Brain pericyte (primary cell): ENCODE data around the gene LAMA3.

Experiments
- DNase-seq: peaks from one replicate; pipeline ENCODE4 v3.0.0-alpha.2; 2012; ENCODE audit warnings: low read depth, low spot score

The LAMA3 gene

DNA sequence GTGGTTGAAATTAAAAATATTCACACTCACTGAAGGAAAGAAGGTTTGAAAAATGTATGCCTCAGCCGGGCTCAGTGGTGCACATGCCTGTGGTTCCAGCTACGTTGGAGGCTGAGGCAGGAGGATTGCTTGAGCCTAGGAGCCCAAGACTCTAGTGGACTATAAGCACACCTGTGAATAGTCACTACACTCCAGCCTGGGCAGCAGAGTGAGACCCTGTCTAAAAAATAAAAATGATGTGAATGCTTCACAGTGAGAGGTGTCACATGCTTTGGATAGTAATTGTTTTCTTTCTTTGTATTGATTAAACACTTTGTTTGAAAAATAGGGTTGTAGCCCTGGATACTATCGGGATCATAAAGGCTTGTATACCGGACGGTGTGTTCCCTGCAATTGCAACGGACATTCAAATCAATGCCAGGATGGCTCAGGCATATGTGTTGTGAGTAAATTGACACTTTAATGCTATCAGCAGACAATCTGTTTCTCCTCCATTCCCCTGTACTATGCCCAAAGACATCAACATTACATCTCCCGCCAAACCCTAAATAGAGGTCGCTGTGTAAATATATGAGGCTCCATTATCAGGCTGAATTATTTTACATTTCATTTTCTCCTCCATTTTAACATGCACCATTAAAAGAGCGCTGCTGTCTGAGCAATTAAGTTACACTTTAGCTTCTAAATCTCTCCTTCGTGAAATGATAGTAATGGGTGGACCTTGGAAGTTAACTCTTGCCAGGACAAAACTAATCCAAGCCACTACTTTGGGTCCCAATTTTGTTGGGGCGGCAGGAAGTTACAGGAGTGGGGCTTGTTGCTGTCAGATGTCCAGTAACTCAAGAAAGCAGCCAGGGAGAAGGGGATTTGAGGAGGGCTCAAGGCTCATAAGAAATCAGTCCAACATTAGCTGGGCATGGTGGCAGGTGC is 187.0 kb downstream of the LAMA3 start:
- DNase-seq, result no peak

DNA sequence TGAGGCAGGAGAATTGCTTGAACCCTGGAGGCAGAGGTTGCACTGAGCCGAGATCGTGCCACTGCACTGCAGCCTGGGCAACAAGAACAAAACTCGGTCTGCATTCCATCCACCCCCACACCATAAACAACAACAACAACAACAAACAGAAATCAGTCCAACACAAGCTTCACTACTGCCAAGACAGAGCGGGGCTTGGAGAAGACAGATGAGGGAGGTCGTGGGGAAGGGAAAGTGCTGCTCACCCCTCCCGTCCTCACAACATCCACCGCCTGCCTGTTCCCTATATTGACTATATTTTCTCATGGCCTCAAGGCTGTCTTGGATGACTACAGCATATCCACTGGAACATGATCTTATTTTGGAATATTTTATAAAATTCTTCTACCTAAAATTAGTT is 187.7 kb downstream of the LAMA3 start:
- no peak for DNase-seq

DNA sequence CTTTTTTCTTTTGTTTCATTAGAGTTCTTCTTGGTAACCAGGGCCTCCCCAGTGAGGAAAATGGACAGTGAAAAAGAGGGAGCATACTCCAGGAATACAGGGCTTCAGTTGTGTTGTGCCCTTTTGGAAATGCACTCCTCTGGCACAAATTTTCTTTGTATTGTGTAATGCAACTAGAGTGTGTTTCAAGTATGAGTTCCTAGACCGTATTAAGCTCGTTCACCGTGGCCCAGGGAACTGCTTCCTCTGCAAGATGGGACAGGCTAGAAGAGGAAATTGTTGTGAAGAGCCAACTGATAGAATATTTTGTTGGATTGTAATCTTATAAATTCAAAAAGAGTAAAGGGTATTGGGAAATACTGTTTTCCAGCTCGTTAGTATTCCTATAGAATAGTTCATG is 188.1 kb downstream of the LAMA3 start:
- no peak for DNase-seq

DNA sequence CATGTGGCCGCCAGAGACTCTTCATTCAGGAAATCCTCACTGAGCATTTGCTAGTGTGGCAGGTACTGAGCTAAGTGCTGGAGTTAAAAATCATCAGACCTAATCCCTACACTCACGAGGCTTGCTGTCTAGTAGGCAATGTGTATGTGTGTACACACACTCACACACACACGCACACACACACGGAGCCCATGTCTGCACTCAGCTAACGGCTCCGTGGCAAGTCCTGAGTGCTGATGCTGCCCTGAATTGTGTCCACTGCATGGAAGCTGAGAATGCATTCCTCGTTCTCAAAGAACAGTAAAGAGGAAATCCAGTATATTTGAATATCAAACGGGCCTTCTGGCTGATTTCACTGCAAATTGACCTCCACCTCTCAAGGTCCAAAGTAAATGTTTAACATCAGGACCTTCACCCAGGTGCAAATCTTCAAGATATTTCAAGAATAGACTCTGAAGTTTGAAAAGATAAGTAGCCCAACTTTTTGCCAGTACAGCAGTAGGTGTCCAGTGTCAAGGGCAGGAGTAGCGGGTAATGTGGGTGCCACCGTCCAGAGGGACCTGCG is 189.2 kb downstream of the LAMA3 start:
- no peak for DNase-seq

DNA sequence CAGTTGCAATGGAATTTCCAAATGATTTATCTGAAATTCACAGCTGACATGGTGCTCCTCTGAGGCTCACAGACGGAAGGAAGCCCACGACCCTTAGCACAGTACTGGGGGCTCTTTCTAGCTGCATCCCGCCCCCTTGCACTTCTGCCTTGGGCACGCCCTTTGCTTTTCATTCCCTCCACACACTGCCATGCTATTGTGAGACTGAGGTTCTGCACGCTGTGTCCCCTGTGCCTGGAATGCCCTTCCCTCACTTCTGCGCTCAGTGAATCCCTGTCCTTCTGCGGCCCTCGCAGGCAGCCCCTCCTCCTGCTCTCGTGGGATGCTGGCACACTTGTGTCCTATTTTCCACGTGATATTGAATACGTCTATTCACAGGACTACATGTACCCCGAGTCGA is 189.9 kb downstream of the LAMA3 start:
- no peak for DNase-seq

DNA sequence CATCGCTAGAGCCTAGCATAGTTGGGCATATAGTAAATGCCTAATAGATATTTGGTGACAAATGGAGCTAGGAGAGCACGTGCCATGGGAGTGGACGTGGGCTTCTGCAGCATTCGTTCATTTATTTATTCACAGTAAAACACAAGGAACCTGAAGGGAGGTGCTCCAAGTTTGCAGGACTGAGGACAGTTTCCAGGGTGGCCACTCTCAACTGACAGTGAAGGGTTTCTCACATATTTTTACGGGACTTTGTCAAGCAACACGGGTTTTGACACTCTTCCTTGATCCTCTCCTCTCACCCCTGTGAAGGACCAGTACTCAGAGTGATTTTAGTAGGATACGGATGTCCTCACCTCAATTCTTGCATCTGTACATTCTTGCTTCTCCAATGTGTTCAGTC is 190.3 kb downstream of the LAMA3 start:
- no peak for DNase-seq

DNA sequence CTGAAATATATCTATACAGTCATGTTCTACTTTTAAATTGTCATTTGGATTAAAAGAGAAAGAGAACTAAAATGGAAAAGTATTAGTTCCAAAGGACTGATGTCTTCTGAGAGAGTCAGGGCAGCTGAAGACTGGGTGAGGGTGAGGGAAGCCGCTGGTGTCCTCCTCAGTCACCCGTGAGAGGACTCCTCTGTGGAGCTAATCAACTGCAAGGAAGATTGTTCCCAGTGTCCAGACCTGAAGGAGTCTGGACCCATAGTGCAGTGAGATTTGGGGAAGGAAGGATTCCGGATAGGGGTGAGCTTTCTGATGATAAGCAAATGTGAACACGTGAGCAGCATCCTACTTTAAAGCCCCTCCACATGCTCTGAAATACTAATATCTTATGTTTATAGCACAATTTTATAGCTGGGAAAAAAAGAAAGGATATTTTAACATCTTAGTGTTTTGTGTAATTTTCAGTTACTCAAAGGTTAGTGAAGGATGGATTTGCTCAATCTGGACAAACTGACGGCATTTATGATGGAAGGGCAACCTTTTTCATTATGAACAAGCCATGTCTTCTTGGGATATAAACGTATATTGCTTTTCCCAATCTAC is 190.8 kb downstream of the LAMA3 start:
- DNase-seq, result no peak

DNA sequence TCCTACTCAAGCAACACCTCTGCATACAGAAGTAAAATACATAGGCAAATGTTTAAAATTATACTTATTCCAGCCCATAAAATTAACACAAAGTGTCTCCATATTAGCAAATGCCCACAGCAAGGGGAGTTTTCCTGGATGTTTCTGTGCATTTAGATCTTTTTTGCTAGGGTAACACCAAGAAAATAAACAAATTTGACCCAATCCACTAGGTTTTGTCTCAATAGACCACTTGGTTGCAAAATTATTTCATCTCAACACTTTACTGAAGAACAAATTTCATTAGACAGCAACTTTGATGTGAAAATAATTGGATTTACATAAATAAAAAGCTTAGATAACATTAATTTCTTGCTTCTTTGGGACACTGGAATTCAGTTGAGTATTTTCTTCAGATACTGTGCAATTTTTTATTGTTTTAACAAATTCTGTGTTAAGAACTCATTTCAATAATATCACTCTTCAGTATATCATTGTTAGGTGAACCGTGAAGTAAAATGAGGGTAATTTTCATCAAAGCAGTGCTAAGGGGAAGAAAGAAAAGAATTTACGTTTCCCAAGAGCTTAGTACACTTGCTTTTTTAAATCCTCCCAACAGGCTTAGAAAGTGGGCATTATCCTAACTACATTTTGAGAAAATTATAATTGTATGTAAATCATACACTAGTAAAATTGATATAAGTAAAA is 191.8 kb downstream of the LAMA3 start:
- DNase-seq, result no peak

DNA sequence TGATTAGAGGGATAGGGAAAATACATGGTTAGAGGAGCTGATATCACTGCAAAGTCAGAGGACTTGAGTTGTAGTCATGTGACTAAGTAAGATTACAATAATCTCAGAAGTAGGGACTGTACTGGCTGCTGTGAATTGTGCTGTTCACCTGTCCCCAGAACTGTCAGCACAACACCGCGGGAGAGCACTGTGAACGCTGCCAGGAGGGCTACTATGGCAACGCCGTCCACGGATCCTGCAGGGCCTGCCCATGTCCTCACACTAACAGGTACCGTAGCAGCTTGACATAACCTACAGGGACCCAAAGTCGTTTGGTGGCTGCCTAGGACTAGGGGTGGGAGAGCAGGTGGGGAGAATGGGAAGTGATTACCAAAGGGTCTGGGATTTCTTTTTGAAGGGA is 192.5 kb downstream of the LAMA3 start:
- no peak for DNase-seq

DNA sequence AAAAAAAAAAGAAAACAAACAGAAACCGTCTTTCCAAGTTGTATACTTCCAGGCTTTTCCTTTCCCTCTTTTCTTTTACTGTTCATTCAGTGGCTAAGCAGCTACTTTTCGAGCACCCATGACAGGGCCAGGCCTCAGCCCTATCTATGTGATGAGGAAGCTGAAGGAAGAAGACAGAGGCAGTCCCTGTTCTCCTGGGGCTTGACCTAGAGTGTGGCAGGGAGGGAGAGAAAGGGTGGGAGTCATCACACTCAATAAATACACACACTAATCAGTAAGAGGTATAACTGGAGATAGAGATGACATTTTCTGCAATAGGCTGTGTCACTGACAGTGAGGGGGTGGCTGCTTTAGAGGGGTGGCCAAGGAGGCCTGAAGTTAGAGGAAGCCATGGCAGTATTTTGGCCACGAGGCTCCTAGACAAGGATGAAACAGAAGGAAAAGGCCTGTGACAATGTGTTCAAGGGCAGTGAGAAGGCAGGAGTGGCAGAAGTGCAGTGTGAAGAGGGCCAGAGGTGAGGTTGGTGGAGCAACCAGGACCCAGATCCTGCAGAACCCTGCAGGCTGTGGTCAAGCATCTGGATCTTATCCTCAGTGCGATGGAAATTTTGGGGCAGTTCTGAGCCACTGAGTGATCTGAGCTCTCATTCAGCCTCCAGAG is 193.5 kb downstream of the LAMA3 start:
- DNase-seq, result no peak

DNA sequence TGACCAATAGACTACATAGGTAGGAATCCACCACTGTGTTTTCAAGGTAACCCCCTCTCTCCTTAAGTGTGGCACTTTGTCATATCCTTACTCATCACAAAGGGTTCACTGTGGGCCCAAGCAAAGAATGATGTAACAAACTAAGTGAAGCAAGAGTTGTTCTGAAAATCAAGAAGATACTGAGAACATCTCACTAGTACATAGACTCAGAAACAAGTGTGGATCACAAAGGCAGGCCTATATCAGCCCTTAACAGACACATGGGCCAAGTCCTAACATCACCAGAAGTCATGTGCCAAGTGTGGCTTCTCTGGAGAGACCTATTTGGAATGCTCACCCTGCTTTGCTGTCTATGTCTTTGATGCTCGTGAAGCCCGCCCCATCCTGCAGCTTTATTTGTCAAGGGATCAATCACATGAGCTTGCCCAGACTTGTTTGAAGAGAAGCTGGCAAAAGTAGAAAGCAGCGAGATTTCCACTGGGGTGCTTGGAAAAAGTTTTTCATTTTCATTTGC is 194.1 kb downstream of the LAMA3 start:
- DNase-seq, result no peak

DNA sequence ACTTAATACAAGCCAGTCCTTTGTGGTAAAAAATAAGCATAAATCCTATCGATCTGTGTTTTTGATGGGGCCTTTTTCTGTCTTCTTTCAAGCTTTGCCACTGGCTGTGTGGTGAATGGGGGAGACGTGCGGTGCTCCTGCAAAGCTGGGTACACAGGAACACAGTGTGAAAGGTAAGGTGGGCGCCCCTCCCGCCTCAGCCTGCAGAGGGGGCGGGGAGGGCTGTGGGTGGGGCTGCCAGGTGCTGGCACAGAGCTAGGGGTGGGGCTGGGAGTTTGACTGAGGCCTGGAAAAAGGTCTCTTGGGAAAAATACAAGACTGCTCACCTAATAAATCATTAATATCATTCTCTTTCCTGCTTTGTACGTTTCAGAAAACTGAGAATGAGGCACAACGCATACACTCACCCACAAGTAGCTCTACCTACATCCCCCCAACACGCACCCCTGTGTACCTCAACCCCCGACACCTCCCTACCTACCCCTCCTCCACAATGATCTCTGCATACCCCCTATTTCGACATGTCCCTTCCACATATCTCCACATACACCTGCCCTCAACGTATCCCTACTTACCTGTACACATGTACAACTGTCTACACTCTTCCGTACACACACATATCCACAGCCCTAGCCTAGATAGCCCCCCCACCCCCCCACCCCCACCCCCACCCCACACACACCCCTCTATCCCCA is 195.6 kb downstream of the LAMA3 start:
- no peak for DNase-seq

DNA sequence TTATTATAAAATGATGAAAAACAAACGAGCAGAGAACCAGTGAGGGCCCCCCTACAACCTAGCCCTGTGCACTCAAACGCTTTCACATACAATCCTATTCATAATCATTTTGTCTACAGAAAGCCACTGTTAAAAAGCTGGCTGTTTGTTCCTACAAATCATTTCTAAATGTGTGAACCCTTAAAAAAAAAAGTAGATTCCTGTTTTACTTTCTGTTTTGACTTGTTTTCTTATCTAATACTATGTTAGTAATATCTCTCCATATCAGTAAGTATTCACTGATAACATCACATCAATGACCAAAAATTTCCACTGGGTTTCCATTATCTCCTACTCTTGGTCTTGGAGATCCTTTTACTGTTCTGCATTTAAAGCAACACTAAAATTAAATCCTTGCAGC is 196.5 kb downstream of the LAMA3 start:
- DNase-seq, result no peak

DNA sequence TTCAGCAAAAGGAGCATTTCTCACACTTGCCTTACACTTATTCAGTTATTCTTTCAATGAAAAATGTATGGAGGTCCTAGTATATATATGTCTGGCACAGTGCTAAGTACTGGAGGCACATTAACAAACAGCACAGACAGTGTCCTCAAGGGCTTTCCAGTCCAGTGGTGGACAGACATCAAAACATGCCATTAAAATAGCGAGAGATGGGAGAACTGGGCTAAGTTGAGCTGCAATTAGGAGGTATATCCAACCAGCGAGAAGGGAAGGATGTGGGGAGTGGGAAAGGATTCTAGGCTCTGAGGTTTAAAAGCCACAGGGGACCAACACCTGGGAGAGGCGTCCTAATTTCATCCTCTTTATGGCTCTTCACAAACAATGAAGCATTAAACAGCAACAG is 197.8 kb downstream of the LAMA3 start:
- no peak for DNase-seq

DNA sequence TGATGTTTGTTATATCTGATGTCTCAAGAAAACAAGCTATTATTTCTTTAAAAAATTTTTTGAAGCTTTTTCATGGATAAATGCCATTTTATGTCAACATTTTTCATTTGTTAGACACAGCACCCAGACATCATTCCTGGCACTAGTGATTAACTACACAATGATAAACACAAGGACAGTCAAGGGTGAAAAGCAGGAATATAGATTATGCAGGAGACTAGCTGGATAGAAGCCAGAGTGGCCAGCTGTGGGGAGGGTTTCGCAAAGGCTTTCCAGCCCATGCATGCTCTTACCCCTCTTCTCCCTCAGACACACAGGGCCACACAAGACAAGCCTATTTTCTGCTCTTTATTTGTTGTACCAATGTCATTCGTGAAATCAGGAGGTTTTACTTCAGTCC is 198.2 kb downstream of the LAMA3 start:
- DNase-seq, result no peak

DNA sequence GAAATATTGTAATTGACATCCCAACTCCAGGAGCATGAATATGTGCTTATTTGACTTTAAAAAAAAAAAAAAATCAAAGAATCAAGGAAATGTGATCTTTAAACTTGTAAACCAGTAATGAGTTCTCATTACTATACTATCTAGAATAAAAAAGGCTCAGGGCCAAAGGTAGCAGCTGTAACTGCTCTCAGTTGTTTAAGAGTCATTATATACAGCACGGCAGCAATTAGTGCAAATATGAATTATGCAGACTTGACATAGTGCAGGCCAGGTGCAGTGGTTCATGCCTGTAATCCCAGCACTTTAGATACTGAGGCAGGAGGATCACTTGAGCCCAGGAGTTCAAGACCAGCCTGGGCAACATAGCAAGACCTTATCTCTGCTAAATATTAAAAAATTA is 199.6 kb downstream of the LAMA3 start:
- no peak for DNase-seq

DNA sequence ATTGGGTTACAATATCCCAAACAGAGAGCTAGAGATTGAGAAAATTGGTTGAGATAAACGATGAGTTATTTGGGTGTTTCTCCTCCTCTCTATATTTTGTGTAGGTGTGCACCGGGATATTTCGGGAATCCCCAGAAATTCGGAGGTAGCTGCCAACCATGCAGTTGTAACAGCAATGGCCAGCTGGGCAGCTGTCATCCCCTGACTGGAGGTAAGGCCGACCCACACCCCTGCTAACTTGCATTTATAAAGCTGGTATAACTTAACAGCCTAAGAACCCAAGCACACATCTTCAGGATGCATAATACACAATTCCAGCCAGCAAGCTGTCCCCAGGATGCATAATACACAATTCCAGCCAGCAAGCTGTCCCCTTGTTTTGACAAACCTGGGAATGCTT is 200.7 kb downstream of the LAMA3 start:
- no peak for DNase-seq

DNA sequence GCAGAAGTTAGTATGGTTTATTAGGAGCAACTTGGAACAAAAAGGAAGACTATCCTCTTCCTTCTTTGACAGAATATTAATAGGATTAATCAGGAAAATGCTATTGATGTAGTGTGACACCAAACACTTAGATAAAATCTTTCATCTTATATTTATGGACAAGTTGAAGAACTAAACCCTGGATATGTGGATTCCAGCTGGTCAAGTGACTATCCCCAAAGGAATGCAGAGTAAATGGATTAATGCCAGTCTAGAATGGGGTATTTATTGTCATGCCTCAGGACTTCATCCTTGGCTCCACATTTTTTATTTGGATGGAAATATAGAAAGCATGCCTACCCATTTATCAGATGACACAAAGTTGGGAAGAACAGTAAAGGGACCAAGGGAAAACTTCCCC is 201.3 kb downstream of the LAMA3 start:
- no peak for DNase-seq

DNA sequence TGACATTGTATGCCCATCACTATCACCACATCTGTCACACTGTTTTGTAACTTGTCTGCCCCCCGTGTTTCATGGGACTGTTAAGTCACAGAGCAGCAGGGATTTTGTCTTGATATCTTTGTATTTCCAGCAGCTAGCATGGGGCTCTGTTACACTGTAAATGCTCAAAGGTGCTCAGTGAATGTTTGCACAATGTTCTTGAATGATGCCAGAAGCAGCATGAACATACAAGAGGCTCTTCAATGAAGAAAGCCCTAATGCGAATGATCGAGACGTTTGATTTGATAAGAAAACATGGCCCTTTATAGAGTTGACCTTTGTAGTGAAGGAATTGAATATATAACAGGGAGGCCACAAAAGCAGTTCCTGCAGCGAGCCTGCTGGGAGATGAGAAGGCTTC is 204.4 kb downstream of the LAMA3 start:
- no peak for DNase-seq

DNA sequence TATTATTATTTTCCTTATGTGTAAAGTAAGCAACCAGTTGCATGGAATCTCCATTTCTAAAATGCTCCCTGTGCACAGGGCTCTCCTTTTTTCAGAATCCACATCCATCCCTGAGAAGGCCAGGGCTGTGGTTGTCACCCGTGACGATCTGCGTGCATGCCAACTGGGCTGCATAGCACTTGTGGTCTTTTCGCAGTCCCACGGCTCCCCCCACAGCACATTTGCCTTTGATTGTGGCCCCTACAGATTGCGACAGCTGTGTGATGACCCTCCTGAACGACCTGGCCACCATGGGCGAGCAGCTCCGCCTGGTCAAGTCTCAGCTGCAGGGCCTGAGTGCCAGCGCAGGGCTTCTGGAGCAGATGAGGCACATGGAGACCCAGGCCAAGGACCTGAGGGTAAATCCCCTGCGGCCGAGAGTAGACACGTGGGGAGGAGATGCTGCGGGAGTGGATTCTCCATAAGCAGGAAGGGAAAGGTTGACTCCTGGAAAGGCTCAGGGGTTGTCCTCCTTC is 205.5 kb downstream of the LAMA3 start:
- DNase-seq, result no peak

DNA sequence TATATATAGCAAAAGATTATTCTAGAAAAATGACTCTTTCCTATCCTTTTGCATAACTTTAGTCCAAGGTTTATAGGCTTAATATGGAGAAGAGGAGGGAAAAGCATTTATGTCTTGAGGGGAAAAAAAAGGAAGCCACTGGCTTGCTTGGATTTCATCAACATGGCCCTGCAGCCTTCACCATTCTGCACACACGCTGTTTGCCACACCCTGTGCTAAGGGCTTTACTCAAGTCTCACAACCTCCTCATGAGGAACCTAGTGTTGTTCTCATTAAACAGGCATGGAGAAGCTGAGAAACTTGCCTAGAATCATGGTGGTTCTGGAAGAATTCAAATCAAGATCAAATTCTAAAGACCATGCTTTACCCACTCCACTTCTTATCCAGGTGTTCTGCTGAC is 208.0 kb downstream of the LAMA3 start:
- no peak for DNase-seq
